Activated T-cell treated with anti-CD3 and anti-CD28 coated beads for 1 hour (primary cell): ENCODE results near the gene NIT2.
"Not testable (repeated sequence)": the region's sequence is repeated elsewhere in the genome, so short reads cannot be mapped to it uniquely, and the experiment has no call there.

Source experiments
- DNase-seq: peaks from one replicate; pipeline ENCODE4 v3.0.0-alpha.2; 2020; ENCODE audit warnings: low read depth

Gene NIT2, protein sequence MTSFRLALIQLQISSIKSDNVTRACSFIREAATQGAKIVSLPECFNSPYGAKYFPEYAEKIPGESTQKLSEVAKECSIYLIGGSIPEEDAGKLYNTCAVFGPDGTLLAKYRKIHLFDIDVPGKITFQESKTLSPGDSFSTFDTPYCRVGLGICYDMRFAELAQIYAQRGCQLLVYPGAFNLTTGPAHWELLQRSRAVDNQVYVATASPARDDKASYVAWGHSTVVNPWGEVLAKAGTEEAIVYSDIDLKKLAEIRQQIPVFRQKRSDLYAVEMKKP

DNA sequence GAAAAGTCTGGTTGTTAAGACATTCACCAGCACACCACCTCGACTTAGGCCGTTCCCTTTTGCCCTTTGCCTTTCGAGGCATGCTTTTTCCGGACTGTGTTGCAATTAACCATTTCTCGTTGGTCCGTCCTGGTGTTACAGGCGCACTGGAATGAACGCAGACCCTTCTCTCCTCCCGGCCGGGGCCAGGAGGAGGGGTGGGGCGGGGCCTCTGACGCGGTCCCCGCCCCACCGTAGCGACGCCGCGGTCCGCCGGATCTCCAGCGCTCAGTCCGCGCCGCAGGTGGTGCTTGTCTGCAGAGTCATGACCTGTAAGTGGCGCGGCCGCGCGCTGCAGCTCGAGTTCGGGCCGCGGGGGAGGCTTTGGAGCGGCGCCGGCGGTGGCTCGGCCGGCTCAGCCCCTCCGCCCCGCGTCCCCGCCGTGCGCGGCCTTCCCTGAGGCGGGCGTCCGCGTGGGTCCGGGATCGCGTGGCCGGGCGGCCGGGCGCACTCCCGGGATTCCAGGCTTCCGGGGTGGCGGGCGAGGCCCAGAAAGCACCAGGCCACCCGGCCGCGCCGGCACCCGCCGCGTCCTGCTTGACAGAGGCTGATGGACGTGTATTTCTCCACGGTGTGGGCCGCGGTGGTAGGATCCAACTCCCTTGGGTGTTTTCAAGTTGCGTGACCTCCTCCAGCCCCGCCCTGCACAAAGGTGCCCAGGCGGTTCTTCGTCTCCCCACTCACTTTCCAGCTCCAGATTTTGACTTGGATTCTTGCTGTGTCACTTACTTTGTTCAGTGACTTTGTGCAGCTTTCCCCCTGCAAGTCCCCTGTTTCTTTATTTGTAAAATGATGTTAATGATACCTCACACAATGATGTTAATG lies at the start of gene NIT2:
NIT2 (plus strand) TSS at position 270 of the 864 bp plus-strand sequence; CDS start at position 305, 35 bp downstream.
- peak; percentile 68 for DNase-seq

DNA sequence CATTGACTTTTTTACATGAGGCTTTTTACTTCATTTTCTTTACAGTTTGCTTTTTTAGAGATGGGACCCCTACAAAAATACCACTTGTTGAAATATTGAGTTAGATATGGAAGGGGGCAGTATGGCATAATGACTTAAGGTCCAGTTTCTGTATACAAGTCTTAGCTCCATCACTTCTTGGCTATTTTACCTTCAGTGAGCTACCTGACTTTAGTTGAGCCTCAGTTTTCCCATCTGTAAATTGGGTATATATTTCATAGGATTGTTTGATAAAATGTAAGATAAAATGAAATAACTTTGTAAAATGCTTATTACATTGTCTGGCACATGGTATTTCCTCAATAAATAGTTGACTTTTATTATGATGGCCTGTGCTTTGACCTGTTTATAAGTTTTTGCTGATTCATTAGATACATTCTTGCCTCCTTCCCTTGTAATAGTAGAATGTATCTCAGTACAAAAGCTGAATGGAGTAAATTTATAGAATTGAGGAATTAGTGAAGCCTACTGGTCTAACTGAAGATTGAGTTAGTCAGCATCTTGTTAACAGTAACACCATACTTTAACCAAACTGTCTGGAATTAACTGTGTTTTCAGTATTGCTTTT lies 46.2 kb upstream of the NIT2 start:
- DNase-seq, result no peak

DNA sequence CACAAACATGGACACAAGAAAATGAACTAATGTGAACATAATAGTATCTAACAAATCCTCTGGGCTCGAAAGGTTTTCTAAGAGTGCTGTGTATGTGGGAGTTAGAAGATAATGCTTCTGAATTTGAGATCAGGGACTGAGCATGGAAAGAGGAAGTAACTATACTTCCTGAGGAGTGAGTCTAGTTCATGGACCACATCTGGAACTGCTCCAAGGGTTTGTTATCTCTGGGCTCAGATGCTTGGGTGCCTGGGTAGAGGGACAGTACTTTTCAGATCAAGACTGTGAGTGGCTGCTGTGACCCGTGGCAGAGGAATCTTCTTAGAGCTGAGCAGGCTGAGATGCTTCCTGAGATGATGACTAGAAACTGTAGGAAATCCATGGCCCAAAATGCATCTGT lies 45.2 kb upstream of the NIT2 start:
- no peak for DNase-seq

DNA sequence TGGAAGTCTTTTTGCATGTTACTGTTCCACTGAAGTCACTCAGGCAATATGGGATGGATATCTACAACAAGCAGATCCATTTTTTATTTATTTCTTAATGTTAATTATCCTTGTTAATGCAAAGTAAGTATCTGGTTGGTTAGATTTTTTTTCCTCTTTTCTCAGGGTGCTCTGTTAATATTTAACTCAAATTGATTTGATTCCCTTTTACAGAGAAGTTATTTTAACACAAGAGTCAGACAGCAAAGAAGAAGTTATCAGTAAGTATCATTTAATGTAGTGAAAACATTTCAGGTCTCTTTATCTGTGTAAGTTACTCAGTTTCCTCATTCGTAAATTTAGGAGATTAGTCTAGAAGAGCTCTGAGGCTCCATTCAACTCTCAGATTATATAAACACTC lies 39.5 kb upstream of the NIT2 start:
- DNase-seq, result no peak

DNA sequence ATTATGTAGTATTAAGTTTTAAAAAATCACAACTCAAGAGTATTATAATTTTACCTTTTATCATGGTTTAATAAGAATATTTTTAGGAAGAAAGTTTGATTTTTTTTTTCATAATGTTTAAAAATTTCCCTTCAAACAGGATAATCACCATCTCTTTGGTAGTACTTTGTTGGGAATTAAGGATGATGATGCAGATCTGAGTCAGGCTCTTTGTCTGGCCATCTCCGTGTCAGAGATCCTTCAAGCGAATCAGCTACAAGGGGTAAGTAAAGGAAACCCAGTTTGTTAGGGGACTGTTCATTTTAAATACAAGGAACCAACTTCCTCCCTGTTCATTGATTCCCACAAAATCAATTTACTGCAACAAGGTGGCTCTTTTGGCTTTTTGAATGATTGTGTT lies 36.8 kb upstream of the NIT2 start:
- no peak for DNase-seq

DNA sequence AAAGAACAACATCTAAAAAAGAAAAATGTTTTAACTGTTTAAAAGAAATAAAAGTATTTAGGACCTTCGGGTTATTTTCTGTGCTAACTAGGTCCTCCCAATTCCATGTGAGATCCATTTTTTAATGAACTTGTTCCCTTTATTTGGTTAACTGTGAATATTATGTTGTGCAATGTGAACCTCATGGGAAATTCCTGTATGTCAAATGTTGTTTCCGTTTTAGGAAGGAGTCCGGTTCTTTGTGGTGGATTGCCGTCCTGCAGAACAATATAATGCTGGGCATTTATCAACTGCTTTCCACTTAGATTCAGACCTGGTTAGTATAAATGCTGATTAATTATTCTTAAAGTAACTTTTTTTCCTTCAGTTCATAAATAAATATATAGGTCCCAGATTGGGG lies 35.5 kb upstream of the NIT2 start:
- DNase-seq, result no peak

DNA sequence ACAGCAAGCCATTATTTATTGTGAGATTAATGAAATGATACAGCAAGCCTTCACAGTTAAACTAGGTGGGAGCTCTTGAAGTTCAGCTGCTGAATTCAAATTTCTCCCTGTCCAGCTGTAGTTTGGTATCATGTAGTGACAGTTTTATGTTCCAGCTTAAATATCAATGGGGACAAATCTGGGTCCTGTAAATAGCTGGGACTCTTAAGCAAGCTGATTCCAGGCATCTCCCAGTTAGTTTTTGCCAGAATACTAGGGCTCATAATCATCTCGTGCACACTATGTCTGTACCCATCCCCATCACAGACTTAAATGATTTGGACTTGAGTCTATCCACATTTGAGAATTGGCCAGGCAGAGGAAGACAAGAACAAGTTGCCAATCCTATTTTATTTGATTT lies 27.9 kb upstream of the NIT2 start:
- no peak for DNase-seq

DNA sequence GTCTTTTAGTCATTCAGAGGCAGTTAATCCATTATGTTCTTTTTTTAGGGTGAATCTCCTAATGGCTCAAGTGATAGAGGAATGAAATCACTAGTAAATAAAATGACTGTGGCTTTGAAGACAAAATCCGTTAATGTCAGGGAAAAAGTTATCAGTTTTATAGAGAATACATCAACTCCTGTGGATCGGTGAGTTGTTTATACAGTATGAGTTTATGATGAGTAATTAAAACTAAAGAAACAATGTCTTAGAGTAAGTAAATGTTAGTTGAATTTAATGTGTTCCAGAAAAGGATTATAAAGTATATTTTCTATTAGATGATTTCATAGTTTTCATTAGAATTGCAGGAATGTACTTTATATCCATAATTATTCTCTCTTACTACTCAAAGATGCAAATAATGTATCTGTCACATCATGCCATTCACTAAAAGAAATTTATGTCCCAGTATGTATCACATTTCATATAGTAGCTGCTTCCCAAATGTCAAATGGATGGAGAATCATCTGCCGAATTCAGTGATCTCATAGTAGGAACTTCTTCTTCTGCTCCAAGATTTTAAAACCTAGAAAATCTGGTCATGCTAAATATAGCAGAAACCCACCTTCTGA lies 24.1 kb upstream of the NIT2 start:
- no peak for DNase-seq

DNA sequence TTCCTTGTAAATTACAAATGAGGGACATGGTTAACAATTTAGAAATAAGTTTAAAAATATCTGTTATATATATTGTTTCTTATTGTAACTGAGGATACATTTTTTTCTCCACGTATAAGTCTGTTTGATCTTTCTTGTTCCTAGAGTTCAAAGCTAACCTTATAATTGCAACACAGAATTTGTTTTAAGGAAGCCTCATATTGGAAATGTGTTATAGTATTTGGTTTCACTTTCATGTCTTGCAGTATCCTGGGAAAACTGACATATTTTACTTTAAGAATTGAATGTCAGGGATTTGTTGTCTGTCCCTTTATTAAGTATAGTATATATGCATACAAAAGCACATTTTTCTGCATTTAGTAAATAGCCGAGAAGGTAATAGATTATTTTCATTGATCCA lies 23.5 kb upstream of the NIT2 start:
- DNase-seq, result no peak

DNA sequence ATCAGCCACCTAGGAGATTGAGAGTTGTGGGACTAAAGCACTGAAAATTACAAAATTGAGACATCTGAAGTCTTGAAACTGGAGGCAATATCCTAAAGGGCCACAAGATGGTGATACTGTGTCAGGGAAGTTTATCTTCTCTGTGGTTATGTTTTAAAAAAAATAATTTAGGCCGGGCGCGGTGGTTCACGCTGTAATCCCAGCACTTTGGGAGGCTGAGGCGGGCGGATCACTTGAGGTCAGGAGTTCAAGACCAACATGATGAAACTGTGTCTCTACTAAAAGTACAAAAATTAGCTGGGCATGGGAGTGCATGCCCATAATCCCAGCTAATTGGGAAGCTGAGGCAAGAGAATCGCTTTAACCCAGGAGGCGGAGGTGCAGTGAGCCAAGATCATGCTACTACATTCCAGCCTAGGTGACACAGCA lies 17.9 kb upstream of the NIT2 start:
- no peak for DNase-seq

DNA sequence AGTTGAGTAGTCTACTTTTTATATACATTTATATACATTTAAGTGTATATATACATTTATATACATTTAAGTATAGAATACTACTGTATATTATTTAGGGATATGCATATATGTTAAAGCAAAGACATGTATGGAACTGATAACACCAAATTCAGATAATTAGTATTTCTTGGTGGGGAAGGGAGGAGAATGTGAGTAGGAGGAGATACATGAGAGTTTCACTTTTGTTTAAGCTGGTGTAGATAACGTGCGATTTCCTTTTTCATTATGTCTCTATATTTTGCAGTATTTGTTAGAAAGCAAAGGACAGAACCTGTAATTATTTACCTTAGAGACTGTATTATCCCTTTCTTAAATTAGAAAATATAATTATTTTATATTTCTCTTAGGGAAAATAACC lies 16.6 kb upstream of the NIT2 start:
- DNase-seq, result no peak

DNA sequence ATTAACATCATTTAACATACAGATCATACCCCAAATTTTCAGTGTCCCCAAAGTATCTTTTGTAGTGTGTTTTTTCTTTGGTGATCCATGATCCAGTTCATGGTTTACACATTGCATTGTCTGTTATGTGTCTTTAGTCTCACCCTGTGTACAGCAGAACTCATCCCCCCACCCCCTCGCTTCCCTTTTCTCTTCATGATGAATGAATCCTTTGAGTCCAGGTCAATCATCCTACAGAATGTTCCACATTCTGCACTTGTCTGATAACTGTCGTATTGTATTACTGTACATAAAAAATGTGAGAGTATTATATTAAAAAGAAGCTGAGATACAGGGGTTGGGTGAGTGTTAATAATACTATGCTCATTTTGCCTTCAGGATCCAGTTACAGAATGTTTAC lies 14.6 kb upstream of the NIT2 start:
- DNase-seq, result no peak

DNA sequence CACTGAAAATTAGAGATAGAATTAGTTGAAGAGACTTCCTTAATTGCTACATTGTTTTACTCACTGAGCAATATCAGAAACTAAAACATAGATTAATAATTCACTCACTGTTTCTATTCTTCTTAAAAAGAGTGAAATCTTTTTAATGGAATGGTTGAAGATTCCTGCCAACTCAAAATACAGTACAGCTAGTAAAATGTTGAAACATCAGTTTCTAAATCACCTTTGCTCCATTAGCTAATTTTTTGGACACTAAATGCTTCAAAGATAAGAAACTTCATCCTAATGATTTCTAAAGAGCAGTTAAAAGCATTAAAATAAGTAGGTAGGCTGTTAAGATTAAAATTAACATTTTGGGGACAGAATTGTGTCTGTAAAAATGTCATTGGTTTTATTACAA lies 10.5 kb upstream of the NIT2 start:
- no peak for DNase-seq

DNA sequence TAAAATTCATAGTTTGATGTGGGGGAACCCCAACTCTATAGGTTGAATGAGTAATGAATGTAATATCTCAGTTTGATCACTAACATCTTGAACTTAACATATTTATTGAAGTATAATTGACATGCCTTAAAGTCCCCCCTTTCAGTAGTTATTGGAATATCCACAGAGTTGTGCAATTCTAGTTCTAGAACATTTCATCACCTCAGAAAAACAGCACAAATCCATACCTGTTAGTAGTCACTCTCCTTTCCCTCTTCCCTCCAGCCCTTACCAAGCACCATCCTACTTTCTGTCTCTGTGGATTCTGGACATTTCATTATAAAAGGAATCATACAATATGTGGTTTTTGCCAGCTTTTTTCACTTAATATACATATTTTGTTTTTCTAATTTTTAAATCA lies 8.7 kb upstream of the NIT2 start:
- no peak for DNase-seq

DNA sequence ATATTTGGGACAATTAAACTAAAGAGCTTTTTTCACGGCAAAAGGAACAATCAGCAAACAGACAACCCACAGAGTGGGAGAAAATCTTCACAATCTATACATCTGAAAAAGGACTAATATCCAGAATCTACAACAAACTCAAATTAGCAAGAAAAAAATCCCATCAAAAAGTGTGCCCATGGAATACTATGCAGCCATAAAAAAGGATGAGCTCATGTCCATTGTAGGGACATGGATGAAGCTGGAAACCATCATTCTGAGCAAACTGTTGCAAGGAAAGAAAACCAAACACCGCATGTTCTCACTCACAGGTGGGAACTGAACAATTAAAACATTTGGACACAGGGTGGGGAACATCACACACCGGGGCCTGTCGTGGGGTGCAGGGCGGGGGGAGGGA lies 7.2 kb upstream of the NIT2 start:
- DNase-seq, result not testable (repeated sequence)

DNA sequence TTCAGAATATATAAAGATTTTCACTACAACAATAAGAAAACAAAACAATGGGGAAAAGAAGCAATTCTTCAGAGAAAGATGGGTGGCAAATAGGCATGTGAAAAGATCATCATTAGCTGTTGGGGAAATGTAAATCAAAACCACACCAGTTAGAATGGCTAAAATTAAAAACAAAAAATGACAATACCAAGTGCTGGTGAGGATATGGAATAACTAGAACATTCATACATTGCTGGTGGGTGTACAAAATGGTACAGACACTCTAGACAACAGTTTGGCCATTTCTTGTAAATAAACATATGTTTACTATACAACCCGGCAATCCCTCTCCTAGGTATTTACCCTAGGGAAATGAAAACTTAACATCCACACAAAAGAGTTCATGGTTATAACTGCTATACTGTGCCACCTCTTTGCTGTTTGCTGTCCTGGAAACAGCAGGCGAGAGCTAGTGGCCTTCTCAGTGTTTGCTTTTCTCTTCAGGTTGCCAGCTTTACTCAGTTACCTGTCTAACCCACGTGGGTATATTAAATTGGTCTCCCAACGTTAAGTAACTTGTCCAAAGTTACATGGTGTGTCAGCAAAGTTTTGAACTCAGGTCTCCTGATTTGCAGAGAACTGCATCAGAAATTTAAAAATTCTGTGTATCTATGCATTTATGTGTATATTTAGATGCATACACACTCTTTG lies 4.6 kb upstream of the NIT2 start:
- DNase-seq, result no peak

DNA sequence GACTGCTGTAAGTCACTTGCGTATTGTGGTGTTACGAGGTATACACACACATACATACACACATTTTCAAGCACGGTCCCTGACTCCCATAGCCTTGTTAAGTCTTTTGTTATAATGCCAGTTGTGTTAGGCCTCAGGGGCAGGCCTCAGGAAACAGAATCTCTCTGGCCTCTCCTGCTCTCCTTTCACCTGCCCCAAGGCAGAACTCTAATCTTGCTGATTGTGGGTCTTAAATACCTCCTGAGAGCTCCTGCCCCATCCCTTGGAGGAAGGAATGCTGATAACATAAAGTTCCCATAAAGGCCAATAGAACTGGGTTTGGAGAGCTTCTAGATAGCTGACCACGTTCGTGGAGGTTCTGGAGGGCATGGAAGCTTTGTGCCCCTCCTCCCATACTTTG lies 3.9 kb upstream of the NIT2 start:
- no peak for DNase-seq

DNA sequence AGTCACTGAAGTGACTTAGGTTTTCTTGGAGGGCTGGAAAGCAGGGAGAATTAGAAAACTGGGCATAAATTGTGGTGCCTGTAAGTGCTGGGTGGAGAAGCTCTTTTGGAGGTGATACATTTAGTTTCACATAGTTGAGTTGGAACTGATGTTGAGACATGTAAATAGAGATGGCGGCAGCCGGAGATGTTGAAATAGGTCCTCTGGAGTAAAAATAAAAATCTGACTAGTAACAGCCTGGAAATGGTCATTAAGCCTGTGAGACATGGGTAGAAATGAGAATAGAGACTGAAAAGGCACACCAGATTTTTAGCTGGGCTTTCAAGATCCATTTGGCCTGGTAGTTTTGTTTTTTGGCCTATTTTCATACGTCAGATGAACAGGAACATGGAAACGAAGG lies 2.9 kb upstream of the NIT2 start:
- no peak for DNase-seq

DNA sequence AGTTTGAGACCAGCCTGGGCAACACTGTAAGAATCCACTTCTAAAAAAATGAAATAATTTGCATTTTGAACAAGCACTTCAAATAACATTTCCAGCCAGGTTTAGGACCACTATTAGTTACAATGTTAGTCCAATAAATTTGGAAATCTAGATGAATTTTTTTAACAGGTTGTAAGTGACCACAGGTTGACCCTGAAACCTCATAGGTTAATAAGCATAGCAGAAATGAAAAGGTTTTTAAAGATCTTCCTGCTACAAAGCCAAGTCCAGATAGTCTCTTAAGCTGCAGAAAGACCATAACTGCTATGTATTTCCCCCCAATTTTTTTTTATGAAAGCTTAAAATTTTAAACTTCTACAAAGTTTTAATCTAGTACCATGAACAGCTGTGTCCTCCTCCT lies 1.5 kb upstream of the NIT2 start:
- no peak for DNase-seq

DNA sequence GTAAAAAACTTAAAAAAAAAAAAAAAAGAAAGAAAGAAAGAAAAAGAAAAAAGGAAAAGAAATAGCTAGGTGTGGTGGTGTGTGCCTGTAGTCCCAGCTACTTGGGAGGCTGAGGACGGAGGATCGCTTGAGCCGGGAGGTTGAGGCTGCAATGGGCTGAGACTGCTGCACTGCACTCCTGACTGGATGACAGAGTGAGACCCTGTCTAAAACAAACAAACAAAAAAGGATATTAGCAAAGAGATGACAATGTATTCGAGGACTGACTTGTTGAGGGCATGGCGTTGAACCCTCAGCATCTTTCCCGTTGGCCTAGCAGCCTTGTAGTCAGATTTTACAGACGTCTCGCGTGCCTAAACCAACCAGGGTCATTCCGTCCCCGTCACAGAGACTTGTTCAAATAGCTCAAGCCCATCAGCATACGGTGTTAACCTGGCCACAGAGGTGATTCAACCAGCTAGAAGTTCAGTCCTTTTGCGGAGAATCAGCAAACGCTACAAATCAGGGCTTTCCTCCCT lies 528 bp upstream of the NIT2 start:
- DNase-seq, result no peak

DNA sequence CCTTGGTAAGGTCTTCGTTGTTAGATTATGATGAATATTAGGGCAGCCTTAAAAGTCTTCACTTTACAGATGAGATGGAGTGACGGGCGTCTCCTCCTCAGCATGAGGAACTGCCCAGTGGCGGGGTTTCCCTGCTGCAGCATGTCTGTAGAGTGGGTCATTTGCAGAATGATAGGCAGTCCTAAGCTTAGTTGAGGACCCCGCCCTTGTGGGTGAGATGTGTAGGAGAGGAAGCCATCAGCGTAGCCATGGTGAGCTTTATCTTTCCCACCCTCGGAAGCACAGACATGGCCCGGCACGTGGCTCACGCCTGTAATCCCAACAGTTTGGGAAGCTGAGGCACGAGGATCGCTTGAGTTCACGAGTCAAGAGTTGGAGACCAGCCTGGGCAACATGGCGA lies 877 bp downstream of the NIT2 start:
- no peak for DNase-seq

DNA sequence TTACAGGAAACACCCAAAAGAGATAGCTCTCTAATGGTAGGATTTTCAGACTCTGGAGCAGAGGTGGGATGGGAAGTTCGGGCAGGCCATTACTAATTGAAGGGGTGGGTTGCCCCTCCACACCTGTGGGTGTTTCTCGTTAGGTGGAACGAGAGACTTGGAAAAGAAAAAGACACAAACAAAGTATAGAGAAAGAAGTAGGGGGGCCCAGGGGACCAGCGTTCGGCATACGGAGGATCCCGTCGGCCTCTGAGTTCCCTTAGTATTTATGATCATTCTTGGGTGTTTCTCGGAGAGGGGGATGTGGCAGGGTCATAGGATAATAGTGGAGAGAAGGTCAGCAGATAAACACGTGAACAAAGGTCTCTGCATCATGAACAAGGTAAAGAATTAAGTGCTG lies 1.7 kb downstream of the NIT2 start:
- not testable (repeated sequence) for DNase-seq
